ENCODE data around the gene DMWD.

Gene DMWD

DNA sequence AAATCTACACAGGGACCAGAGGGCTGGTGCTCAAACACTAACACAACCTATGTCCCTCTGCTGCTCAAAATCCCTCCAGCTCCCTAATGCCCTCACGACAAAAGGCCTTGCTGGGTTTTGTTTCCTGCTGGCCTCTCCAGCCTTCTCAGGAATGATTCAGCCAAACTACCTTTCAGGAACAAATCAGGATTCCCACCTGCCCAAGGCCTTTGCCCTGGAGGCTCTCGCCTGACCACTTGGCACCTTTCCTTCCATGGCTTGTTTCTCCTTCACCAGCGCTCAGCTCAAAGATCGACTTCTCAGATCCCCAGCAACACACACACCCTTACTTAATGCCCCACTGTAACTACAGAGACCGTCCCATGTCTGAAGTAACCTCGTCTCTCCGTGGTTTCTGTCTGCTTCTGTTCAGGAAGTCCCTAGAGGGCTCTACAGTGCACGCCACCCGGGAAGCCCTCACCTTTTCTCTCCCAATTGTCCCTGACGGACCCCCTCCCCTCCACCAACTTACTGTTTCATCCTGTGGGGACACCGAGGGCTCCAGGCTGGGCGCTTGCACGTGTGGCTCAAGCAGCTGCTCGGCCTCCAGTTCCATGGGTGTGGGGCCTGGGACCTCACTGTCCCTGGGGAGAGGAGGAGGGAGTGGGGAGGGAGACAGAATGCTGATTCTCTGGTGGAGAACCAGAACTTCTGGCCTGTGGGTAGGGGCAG lies 20.4 kb downstream of the DMWD start:
- no peak overlapping the region for H3K4me3 Mint-ChIP-seq
- peaks cover 15% of the 10 kb centered on the region for H3K4me1 Mint-ChIP-seq (ENCODE audit: low read depth)
- H3K27me3 Mint-ChIP-seq = peaks cover 5% of the 10 kb centered on the region
- H3K27ac Mint-ChIP-seq = no peak overlapping the region
- H3K9me3 Mint-ChIP-seq = no peaks in the 10 kb centered on the region
- peaks cover 8% of the 10 kb centered on the region for H3K36me3 Mint-ChIP-seq (ENCODE audit: low read depth)

GRCh38 chr19:45771311-45771933 lies 21.2 kb downstream of the DMWD start:
- Mint-ChIP-seq H3K9me3 (no peaks in the 10 kb centered on the region), H3K27ac (no peak overlapping the region), H3K4me1 (ENCODE audit: low read depth) (peaks cover 15% of the 10 kb centered on the region), H3K36me3 (ENCODE audit: low read depth) (peaks cover under 1% of the 10 kb centered on the region), H3K27me3 (peaks cover 5% of the 10 kb centered on the region), H3K4me3 (no peak overlapping the region)

DNA sequence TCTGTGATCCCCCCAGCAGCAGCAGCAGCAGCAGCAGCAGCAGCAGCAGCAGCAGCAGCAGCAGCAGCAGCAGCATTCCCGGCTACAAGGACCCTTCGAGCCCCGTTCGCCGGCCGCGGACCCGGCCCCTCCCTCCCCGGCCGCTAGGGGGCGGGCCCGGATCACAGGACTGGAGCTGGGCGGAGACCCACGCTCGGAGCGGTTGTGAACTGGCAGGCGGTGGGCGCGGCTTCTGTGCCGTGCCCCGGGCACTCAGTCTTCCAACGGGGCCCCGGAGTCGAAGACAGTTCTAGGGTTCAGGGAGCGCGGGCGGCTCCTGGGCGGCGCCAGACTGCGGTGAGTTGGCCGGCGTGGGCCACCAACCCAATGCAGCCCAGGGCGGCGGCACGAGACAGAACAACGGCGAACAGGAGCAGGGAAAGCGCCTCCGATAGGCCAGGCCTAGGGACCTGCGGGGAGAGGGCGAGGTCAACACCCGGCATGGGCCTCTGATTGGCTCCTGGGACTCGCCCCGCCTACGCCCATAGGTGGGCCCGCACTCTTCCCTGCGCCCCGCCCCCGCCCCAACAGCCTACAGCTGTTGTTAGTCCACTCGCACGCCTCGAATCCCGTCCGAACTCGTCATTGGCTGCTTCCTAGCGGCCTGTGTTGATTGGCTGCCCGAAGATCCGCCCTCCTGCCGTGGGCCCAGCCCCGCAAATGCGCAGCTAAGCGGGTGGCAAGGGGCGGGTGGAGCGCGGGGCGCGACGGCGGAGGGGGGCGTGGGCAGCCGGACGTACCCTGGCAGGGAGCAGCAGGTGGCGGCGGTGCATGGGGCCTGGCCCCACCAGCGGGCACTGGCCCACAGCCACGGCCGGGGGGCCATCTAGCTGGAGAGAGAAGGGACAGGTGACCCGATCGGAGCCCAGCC lies 22.2 kb downstream of the DMWD start:
- Mint-ChIP-seq H3K27me3 (peaks cover 5% of the 10 kb centered on the region), H3K27ac (peak overlapping the region; percentile 65), H3K9me3 (no peaks in the 10 kb centered on the region), H3K4me3 (peak overlapping the region; percentile 80), H3K4me1 (ENCODE audit: low read depth) (peaks cover 15% of the 10 kb centered on the region), H3K36me3 (ENCODE audit: low read depth) (no peaks in the 10 kb centered on the region)

- Mint-ChIP-seq H3K36me3 (ENCODE audit: low read depth) (no peaks in the 10 kb centered on the region), H3K4me3 (peak overlapping the region; percentile 80), H3K9me3 (no peaks in the 10 kb centered on the region), H3K27me3 (peaks cover 9% of the 10 kb centered on the region), H3K27ac (peak overlapping the region; percentile 65), H3K4me1 (ENCODE audit: low read depth) (peaks cover 15% of the 10 kb centered on the region)
Observed at GRCh38 chr19:45769821-45770191, 22.8 kb downstream of the DMWD start.

DNA sequence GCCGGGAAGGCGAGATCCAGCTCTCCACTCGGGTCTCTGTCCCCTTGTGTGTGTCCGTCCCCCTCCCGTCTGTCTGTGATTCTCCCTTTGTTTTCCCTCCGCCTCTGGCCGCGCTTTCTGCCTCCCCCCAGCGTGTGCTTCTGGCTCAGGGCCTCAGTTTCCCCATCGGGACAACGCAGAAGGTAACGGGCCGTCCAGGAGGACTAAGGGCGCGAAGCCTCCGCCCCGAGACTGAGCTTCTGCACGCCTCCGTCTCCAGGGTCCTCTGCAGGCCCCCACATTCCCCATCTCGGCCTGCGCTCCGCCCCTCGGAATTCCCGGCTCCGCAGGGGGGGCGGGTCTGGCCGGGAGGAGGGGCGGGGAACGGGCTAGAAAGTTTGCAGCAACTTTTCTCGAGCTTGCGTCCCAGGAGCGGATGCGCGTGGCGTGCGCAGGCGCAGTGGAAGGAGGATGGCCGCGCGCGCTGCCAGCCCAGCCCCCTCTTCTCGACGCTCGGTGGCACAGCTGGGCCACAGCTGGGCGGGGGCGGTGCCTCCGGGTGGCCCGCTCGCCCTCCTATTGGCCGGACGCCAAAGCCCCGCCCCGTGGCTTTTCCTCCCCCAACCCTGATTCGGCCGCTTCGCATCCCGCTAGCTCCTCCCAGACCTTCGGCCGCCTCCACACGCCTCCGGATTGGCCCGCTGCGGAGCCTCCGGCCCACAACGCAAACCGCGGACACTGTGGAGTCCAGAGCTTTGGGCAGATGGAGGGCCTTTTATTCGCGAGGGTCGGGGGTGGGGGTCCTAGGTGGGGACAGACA lies 23.5 kb downstream of the DMWD start, which contains the start of gene SIX5:
Gene SIX5 (minus strand): TSS at position 269 of the 799 bp plus-strand sequence. CDS start 408 bp downstream, outside the sequence.
- H3K9me3 Mint-ChIP-seq = no peaks in the 10 kb centered on the region
- H3K4me3 Mint-ChIP-seq = peak within 1 kb of the TSS; percentile 80
- peaks cover 12% of the 10 kb centered on the region for H3K27me3 Mint-ChIP-seq
- H3K4me1 Mint-ChIP-seq (ENCODE audit: low read depth) = peaks cover 15% of the 10 kb centered on the region
- peak within 1 kb of the TSS; percentile 65 for H3K27ac Mint-ChIP-seq
- no peaks in the 10 kb centered on the region for H3K36me3 Mint-ChIP-seq (ENCODE audit: low read depth)

DNA sequence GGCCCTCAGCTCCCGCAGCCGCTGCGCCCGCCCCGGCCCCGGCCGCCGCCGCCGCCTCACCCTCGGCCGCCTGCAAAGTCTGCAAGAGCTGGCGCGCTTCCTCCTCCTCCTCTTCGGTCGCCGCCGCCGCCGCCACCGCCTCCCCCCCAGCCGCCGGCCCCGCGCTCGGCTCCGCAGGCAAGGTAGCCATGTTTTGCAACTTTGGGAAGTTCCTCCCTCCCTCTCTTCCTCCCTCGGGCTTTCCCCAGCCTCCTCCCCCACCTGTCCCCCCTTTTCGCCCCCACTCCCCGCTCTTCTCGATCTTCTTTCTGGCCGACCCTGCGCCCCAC lies 24.0 kb downstream of the DMWD start:
- H3K27ac Mint-ChIP-seq = peak overlapping the region; percentile 45

GRCh38 chr19:45767881-45768654 lies 24.6 kb downstream of the DMWD start:
- H3K4me3 Mint-ChIP-seq = peak overlapping the region; percentile 54
- peaks cover 15% of the 10 kb centered on the region for H3K4me1 Mint-ChIP-seq (ENCODE audit: low read depth)
- no peak overlapping the region for H3K27ac Mint-ChIP-seq
- no peaks in the 10 kb centered on the region for H3K9me3 Mint-ChIP-seq
- peaks cover 12% of the 10 kb centered on the region for H3K27me3 Mint-ChIP-seq
- H3K36me3 Mint-ChIP-seq (ENCODE audit: low read depth) = no peaks in the 10 kb centered on the region

More for the DNA sequence above, 24.0 kb downstream of the DMWD start:
- Mint-ChIP-seq H3K4me1 (ENCODE audit: low read depth) (peaks cover 15% of the 10 kb centered on the region), H3K36me3 (ENCODE audit: low read depth) (no peaks in the 10 kb centered on the region), H3K27me3 (peaks cover 12% of the 10 kb centered on the region), H3K4me3 (peak overlapping the region; percentile 80), H3K9me3 (no peaks in the 10 kb centered on the region)

GRCh38 chr19:45767410-45767880 lies 25.2 kb downstream of the DMWD start:
- Mint-ChIP-seq H3K9me3 (no peaks in the 10 kb centered on the region), H3K4me3 (peak overlapping the region; percentile 26), H3K27me3 (peaks cover 12% of the 10 kb centered on the region), H3K27ac (no peak overlapping the region), H3K4me1 (ENCODE audit: low read depth) (peaks cover 15% of the 10 kb centered on the region), H3K36me3 (ENCODE audit: low read depth) (no peaks in the 10 kb centered on the region)

- H3K27me3 Mint-ChIP-seq = peaks cover 7% of the 10 kb centered on the region
- peaks cover 15% of the 10 kb centered on the region for H3K4me1 Mint-ChIP-seq (ENCODE audit: low read depth)
- no peak overlapping the region for H3K27ac Mint-ChIP-seq
- H3K4me3 Mint-ChIP-seq = peak overlapping the region; percentile 26
- H3K36me3 Mint-ChIP-seq (ENCODE audit: low read depth) = no peaks in the 10 kb centered on the region
- no peaks in the 10 kb centered on the region for H3K9me3 Mint-ChIP-seq
Observed at GRCh38 chr19:45766869-45767346, 25.7 kb downstream of the DMWD start.

DNA sequence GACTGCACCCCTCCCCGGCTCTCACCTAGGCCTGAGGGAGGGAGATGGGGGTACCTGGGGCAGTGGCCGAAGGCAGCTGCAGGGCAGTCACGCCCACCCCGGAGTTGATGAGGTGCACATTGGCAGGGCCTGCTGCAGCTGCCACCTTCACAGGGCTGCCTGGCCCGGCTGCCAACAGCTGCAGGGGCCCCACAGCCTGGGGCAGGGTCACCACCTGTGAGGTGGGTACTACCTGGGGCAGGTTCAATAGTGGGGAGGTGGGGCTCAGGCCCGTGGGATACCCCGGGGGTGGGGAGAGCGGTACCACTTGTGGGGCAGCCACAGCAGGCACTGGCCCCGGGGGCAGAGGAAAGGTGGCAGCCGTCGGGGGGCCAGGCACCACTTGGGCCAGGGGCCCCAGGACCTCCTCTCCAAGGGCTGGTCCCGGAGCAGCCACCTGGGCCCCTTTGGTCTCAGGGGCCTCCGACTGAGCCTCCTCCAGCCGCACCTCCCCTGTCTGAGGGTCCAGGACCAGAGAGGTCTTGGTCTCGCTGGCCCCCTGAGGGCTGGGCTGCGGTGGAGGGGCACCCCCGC lies 26.3 kb downstream of the DMWD start:
- H3K27me3 Mint-ChIP-seq = peaks cover 7% of the 10 kb centered on the region
- H3K9me3 Mint-ChIP-seq = no peaks in the 10 kb centered on the region
- no peak overlapping the region for H3K27ac Mint-ChIP-seq
- H3K4me1 Mint-ChIP-seq (ENCODE audit: low read depth) = peaks cover 15% of the 10 kb centered on the region
- no peaks in the 10 kb centered on the region for H3K36me3 Mint-ChIP-seq (ENCODE audit: low read depth)
- H3K4me3 Mint-ChIP-seq = no peak overlapping the region

DNA sequence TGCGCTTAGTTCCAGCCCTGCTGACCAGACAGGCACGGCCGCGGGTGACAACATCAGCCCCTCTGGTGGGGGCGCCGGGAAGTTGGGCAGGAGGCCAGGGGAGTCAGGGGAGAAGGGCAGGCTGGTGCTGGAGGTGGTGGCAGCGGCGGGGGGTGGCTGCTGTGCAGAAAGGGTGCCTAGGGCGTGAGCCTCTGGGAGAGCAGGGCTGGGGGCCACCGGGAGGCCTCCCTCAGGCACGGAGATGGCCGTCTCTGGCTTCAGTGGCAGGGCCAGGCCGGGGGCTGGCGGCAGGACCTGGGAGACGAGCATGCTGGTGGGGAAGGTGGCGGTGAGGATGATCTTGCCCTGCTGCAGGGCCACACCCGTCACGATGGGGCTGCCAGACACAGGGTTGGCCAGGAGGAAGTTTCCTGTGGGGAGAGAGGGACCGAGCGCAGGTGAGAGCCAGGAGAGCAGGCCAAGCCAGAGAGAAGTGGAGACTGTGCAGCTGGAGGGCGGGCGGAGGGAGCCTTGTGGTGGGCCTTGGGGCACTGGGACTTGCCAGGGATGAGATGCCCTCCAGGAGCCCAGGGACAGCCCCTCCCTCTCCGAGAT lies 26.8 kb downstream of the DMWD start:
- H3K27ac Mint-ChIP-seq = no peak overlapping the region
- no peaks in the 10 kb centered on the region for H3K36me3 Mint-ChIP-seq (ENCODE audit: low read depth)
- no peaks in the 10 kb centered on the region for H3K9me3 Mint-ChIP-seq
- H3K27me3 Mint-ChIP-seq = peaks cover 7% of the 10 kb centered on the region
- peaks cover 15% of the 10 kb centered on the region for H3K4me1 Mint-ChIP-seq (ENCODE audit: low read depth)
- no peak overlapping the region for H3K4me3 Mint-ChIP-seq

GRCh38 chr19:45764945-45765701 lies 27.5 kb downstream of the DMWD start:
- Mint-ChIP-seq H3K4me3 (no peak overlapping the region), H3K36me3 (ENCODE audit: low read depth) (no peaks in the 10 kb centered on the region), H3K27me3 (peaks cover 7% of the 10 kb centered on the region), H3K9me3 (no peaks in the 10 kb centered on the region), H3K4me1 (ENCODE audit: low read depth) (peaks cover 11% of the 10 kb centered on the region), H3K27ac (no peak overlapping the region)

Data from stimulated activated naive CD8-positive, alpha-beta T cell treated with anti-CD3 and anti-CD28 coated beads, Interleukin-15, Interleukin-2, amounts not matched to agents 100 ng/mL and 50 ng/mL, for 24 hours (primary cell).